Camera-type eye (tissue), 1 donor: ENCODE measurements around the gene MFSD8. TPM values are rescaled to one million over a fixed set of nuclear protein-coding genes. Genes with fewer than 3 reads are reported as not detected.

Experiments used
- total RNA-seq: library from RNA; depleted of rRNA; stranded (reverse); fragments of >200 nt; gene quantifications from one replicate; pipeline ENCODE4 v1.2.3, GENCODE V29; 2014

Gene MFSD8, protein sequence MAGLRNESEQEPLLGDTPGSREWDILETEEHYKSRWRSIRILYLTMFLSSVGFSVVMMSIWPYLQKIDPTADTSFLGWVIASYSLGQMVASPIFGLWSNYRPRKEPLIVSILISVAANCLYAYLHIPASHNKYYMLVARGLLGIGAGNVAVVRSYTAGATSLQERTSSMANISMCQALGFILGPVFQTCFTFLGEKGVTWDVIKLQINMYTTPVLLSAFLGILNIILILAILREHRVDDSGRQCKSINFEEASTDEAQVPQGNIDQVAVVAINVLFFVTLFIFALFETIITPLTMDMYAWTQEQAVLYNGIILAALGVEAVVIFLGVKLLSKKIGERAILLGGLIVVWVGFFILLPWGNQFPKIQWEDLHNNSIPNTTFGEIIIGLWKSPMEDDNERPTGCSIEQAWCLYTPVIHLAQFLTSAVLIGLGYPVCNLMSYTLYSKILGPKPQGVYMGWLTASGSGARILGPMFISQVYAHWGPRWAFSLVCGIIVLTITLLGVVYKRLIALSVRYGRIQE
- 60.9 TPM for total RNA-seq

DNA sequence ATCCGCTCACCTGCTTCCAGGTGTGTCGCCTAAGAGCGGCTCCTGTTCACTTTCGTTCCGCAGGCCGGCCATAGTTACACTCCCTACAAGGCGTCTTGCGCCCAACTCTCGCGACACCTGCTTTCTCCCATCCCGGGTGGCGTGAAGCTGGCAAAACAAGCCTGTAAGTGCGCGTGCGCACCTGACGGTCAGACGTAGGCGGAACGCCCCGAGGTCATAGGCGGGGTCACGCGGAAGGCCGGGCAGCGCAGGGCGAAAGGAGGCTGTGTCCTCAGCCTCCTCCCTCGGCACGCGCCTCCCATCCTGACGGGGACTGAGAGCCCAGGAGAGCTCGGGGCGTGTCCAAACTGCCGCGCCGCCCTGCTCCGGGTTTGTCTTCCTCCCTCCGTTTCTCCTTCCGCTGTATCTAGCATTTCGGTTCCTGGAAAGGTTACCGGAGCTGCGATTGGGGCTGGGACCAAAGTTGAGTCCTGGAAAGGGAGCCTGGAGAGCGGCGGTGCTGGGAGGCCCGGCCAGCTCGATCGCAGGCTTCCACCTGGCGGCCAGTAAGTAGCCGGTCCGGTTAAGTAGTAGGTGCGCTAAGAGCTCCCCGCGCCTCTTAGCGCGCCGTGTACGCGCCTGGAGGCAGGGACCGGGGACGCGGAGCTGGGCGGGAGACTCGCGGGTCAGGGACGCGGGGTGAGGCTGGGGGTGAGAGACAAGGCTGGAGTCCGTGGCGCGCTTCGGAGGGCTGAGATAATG is at the start of gene MFSD8, which contains the start of gene ABHD18:
Gene MFSD8, minus strand, starts transcription at position 112 of the 741 bp plus-strand sequence. Its CDS starts 40 bp downstream, at position 72.
Gene ABHD18, plus strand, starts transcription at position 345 of the 741 bp plus-strand sequence. CDS start 17,550 bp downstream, outside the sequence.

GRCh38 chr4:127880763-127881562 is 84.0 kb downstream of the MFSD8 start, which contains the start of gene PLK4:
PLK4 (plus strand) TSS chr4:127880893; CDS start chr4:127881135, 242 bp downstream.

Other genes starting within 250 kb of the MFSD8 start
- gene SLC25A31, start 234.8 kb downstream of the MFSD8 start, total RNA-seq = not detected
- gene HSPA4L, start 182.9 kb downstream of the MFSD8 start, total RNA-seq = 19.7 TPM
- gene PLK4, start 84.3 kb downstream of the MFSD8 start, total RNA-seq = 15.7 TPM
- 18.1 TPM for gene ABHD18, start 233 bp upstream of the MFSD8 start, total RNA-seq
- 44.8 TPM for gene LARP1B, start 96.1 kb upstream of the MFSD8 start, total RNA-seq